ENCODE data around the gene FAM222B. TPM values are rescaled to one million over a fixed set of nuclear protein-coding genes. Genes with fewer than 3 reads are reported as not detected.
"Not testable (repeated sequence)": the region's sequence is repeated elsewhere in the genome, so short reads cannot be mapped to it uniquely, and the experiment has no call there.

Gene FAM222B
- total RNA-seq, 1 experiment from 2014 or later, result 32.4 TPM

- H3K27me3 ChIP-seq (ENCODE audit: control insufficient read depth, insufficient read depth, low read length), result no peaks in the 10 kb centered on the region
- no peak overlapping the region for H3K4me3 ChIP-seq (ENCODE audit: insufficient read depth, low read depth, low read length)
- DNase-seq, result no peak
- H3K36me3 ChIP-seq (replicated peaks; ENCODE audit: control insufficient read depth, insufficient read depth, low read length), result peaks cover 18% of the 10 kb centered on the region
Observed at GRCh38 chr17:28860363-28860808, 17.8 kb upstream of the FAM222B start.

- no peaks in the 10 kb centered on the region for H3K27me3 ChIP-seq (ENCODE audit: control insufficient read depth, insufficient read depth, low read length)
Observed at GRCh38 chr17:28858801-28859355, 16.3 kb upstream of the FAM222B start.

GRCh38 chr17:28857905-28858800, 15.6 kb upstream of the FAM222B start:
- Histone ChIP-seq H3K27me3 (ENCODE audit: control insufficient read depth, insufficient read depth, low read length) (no peaks in the 10 kb centered on the region), H3K36me3 (replicated peaks; ENCODE audit: control insufficient read depth, insufficient read depth, low read length) (peaks cover 18% of the 10 kb centered on the region), H3K4me3 (ENCODE audit: insufficient read depth, low read depth, low read length) (no peak overlapping the region)
- DNase-seq, result no peak

More at GRCh38 chr17:28858801-28859355, 16.3 kb upstream of the FAM222B start:
- no peak for DNase-seq
- no peak overlapping the region for H3K4me3 ChIP-seq (ENCODE audit: insufficient read depth, low read depth, low read length)
- H3K36me3 ChIP-seq (replicated peaks; ENCODE audit: control insufficient read depth, insufficient read depth, low read length), result peaks cover 18% of the 10 kb centered on the region

GRCh38 chr17:28856028-28856574, 13.5 kb upstream of the FAM222B start:
- Histone ChIP-seq H3K4me3 (ENCODE audit: insufficient read depth, low read depth, low read length) (no peak overlapping the region), H3K36me3 (replicated peaks; ENCODE audit: control insufficient read depth, insufficient read depth, low read length) (peaks cover 18% of the 10 kb centered on the region), H3K27me3 (ENCODE audit: control insufficient read depth, insufficient read depth, low read length) (no peaks in the 10 kb centered on the region)
- no peak for DNase-seq

GRCh38 chr17:28855336-28855679, 12.7 kb upstream of the FAM222B start:
- H3K4me3 ChIP-seq (ENCODE audit: insufficient read depth, low read depth, low read length), result peak overlapping the region; percentile 64
- no peak for DNase-seq
- no peaks in the 10 kb centered on the region for H3K27me3 ChIP-seq (ENCODE audit: control insufficient read depth, insufficient read depth, low read length)
- peaks cover 17% of the 10 kb centered on the region for H3K36me3 ChIP-seq (replicated peaks; ENCODE audit: control insufficient read depth, insufficient read depth, low read length)

- Histone ChIP-seq H3K36me3 (replicated peaks; ENCODE audit: control insufficient read depth, insufficient read depth, low read length) (peaks cover 17% of the 10 kb centered on the region), H3K4me3 (ENCODE audit: insufficient read depth, low read depth, low read length) (peak within 1 kb of the TSS; percentile 64), H3K27me3 (ENCODE audit: control insufficient read depth, insufficient read depth, low read length) (no peaks in the 10 kb centered on the region)
- DNase-seq, result peak; percentile 93
Observed at GRCh38 chr17:28854457-28855335, 12.1 kb upstream of the FAM222B start, which contains the start of gene ERAL1. Gene ERAL1 (plus strand): TSS chr17:28855016. CDS start chr17:28855035, 19 bp downstream.

- Histone ChIP-seq H3K36me3 (replicated peaks; ENCODE audit: control insufficient read depth, insufficient read depth, low read length) (peaks cover 10% of the 10 kb centered on the region), H3K4me3 (ENCODE audit: insufficient read depth, low read depth, low read length) (no peak overlapping the region), H3K27me3 (ENCODE audit: control insufficient read depth, insufficient read depth, low read length) (no peaks in the 10 kb centered on the region)
- no peak for DNase-seq
Observed at GRCh38 chr17:28853295-28853694, 10.7 kb upstream of the FAM222B start.

- H3K27me3 ChIP-seq (ENCODE audit: control insufficient read depth, insufficient read depth, low read length), result no peaks in the 10 kb centered on the region
- DNase-seq, result peak; percentile 69
- H3K36me3 ChIP-seq (replicated peaks; ENCODE audit: control insufficient read depth, insufficient read depth, low read length), result no peaks in the 10 kb centered on the region
- no peak overlapping the region for H3K4me3 ChIP-seq (ENCODE audit: insufficient read depth, low read depth, low read length)
Observed at GRCh38 chr17:28849281-28849680, 6.7 kb upstream of the FAM222B start.

- peak; percentile 88 for DNase-seq
- H3K27me3 ChIP-seq (ENCODE audit: control insufficient read depth, insufficient read depth, low read length); H3K4me3 ChIP-seq (ENCODE audit: insufficient read depth, low read depth, low read length); H3K36me3 ChIP-seq (replicated peaks; ENCODE audit: control insufficient read depth, insufficient read depth, low read length): not testable (repeated sequence)
Observed at GRCh38 chr17:28848667-28849066, 6.1 kb upstream of the FAM222B start.

- not testable (repeated sequence) for H3K4me3 ChIP-seq (ENCODE audit: insufficient read depth, low read depth, low read length); H3K27me3 ChIP-seq (ENCODE audit: control insufficient read depth, insufficient read depth, low read length); H3K36me3 ChIP-seq (replicated peaks; ENCODE audit: control insufficient read depth, insufficient read depth, low read length); DNase-seq
Observed at GRCh38 chr17:28846699-28847098, 4.1 kb upstream of the FAM222B start.

- Histone ChIP-seq H3K27me3 (ENCODE audit: control insufficient read depth, insufficient read depth, low read length) (no peaks in the 10 kb centered on the region), H3K36me3 (replicated peaks; ENCODE audit: control insufficient read depth, insufficient read depth, low read length) (no peaks in the 10 kb centered on the region), H3K4me3 (ENCODE audit: insufficient read depth, low read depth, low read length) (no peak overlapping the region)
- no peak for DNase-seq
Observed at GRCh38 chr17:28846231-28846630, 3.6 kb upstream of the FAM222B start.

GRCh38 chr17:28843816-28844148, 1.2 kb upstream of the FAM222B start:
- Histone ChIP-seq H3K36me3 (replicated peaks; ENCODE audit: control insufficient read depth, insufficient read depth, low read length) (no peaks in the 10 kb centered on the region), H3K4me3 (ENCODE audit: insufficient read depth, low read depth, low read length) (no peak overlapping the region), H3K27me3 (ENCODE audit: control insufficient read depth, insufficient read depth, low read length) (no peaks in the 10 kb centered on the region)
- DNase-seq, result no peak

- no peaks in the 10 kb centered on the region for H3K27me3 ChIP-seq (ENCODE audit: control insufficient read depth, insufficient read depth, low read length)
- H3K36me3 ChIP-seq (replicated peaks; ENCODE audit: control insufficient read depth, insufficient read depth, low read length), result no peaks in the 10 kb centered on the region
- peak overlapping the region; percentile 78 for H3K4me3 ChIP-seq (ENCODE audit: insufficient read depth, low read depth, low read length)
- no peak for DNase-seq
Observed at GRCh38 chr17:28841901-28842281, 699 bp downstream of the FAM222B start.

GRCh38 chr17:28839221-28839620, 3.4 kb downstream of the FAM222B start:
- H3K27me3 ChIP-seq (ENCODE audit: control insufficient read depth, insufficient read depth, low read length), result no peaks in the 10 kb centered on the region
- no peaks in the 10 kb centered on the region for H3K36me3 ChIP-seq (replicated peaks; ENCODE audit: control insufficient read depth, insufficient read depth, low read length)
- H3K4me3 ChIP-seq (ENCODE audit: insufficient read depth, low read depth, low read length), result no peak overlapping the region

More at GRCh38 chr17:28839221-28839620, 3.4 kb downstream of the FAM222B start:
- no peak for DNase-seq
